H1 (cell line): Measurements from ENCODE around the gene LEMD1. TPM values are rescaled to one million over a fixed set of nuclear protein-coding genes. Genes with fewer than 3 reads are reported as not detected.

Experiments
- RAD21 ChIP-seq, 2 experiments: IDR thresholded peaks in 1 of 2; conservative IDR thresholded peaks in 1 of 2; 2 replicates each; pipeline ENCODE4 v1.6.1; 2011; ENCODE audit warnings: low read depth in 2 of 2, low read length in 2 of 2, improper control_type of control experiment in 1 of 2, inconsistent platforms in 1 of 2, mild to moderate bottlenecking in 1 of 2, moderate library complexity in 1 of 2
- SIRT6 ChIP-seq: IDR thresholded peaks from one replicate; pipeline ENCODE4 v1.7.1; 2012; ENCODE audit warnings: low read length, inconsistent platforms
- SIX5 ChIP-seq: IDR thresholded peaks from 2 replicates; pipeline ENCODE4 v1.6.1; 2011; ENCODE audit warnings: mild to moderate bottlenecking, low read depth, low read length
- polyA plus RNA-seq, 7 experiments: library from polyadenylated mRNA; depleted of rRNA in 3 of 7; stranded (reverse) in 5 of 7; unstranded in 2 of 7; fragments of >200 nt in 5 of 7; fragments of 200-250 nt in 2 of 7; gene quantifications; 1 replicate in 5 of 7; 2 replicates in 1 of 7; 4 replicates in 1 of 7; pipeline versions ENCODE4 v1.2.1 to v1.2.3, GENCODE V29; 2011 to 2013; ENCODE audit warnings: missing spikeins in 2 of 7, mixed read lengths in 2 of 7
- total RNA-seq: library from RNA; stranded (reverse); fragmentation: NEBNext Ultra II Directional; extraction: Animal tissue kit (Norgen Biotek cat#: 25700); gene quantifications from 2 replicates; pipeline ENCODE4 v1.2.1, GENCODE V29; 2021

The LEMD1 gene
- total and polyA plus RNA-seq, 2 of the 8 experiments (the other 6 are each of a cell fraction or from before 2014, with no cell fraction given) = 10.0 to 10.5 TPM

DNA sequence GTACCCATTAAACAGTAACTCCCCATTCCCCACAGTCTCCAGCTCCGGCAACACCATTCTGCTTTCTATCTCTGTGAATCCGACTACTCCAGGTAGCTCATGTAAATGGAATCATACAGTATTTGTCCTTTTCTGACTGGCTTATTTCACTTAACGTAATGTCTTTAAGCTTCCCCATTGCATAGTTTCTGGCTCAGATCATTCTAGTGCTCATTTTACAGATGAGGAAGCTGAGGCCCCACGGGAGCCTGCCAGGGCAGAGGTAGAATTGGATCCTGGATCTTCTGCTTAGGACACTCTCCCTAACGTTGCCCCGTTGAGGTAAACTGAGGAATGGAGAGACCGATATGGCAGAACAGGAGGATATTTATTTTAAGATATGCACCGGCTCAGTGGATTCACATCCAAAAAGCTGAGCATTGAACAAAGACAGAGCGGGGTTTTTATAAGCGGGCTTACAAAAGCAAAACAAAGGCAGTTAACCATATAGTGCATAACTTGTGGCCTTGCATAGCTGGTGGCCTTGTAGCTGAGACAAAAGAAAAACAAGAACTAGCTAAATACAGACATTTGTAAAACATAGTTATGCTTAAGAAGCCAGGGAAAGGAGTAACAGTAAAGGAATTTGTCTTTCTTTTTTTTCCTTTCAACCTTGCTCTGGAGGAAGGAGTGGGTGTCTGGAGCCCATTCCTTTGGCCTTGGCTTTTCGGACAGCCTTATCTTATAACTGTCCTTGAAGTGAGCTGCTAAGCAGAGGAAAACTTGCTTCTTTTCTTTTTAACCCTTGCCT is 49.8 kb downstream of the LEMD1 start (continued):
- no peak for TF ChIP-seq RAD21 (IDR thresholded peaks at IDR 0.05 in 1 of 2, conservative IDR thresholded peaks at IDR 0.05 in 1 of 2; ENCODE audit: low read depth in 2 of 2, low read length in 2 of 2)
- TF ChIP-seq SIRT6 = no peak
- no peak for TF ChIP-seq SIX5
